GM19455 (cell line): ENCODE results near the gene REEP3.

ENCODE experiments used
- ATAC-seq: cut with Tn5 transposase; IDR thresholded peaks from one replicate; pipeline ENCODE4 v1.9.1; 2021; ENCODE audit not compliant: unreplicated experiment

REEP3 gene

GRCh38 chr10:63584725-63585035 is 63.5 kb downstream of the REEP3 start:
- no peak for ATAC-seq

GRCh38 chr10:63585041-63585440 is 63.8 kb downstream of the REEP3 start:
- no peak for ATAC-seq

DNA sequence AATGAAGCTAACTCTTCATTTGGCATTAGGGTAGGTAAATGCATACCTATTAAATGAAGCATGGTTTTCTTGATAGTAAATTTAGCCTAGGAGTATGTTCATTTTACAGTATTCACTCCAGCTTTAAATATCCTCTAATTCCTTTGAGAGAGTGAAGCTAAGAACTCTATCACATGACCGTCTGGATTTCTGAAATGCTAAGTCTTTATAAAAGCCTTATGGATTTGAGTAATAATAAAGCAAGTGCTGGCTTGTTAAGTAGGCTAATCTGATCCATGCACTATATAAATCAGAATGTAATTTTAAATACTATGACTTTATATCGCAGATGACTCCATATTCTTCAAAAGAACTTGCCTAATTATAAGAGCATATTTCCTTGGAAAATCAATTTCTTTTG is 64.8 kb downstream of the REEP3 start:
- no peak for ATAC-seq

- ATAC-seq = no peak
Observed at GRCh38 chr10:63587191-63587590, 66.0 kb downstream of the REEP3 start.

DNA sequence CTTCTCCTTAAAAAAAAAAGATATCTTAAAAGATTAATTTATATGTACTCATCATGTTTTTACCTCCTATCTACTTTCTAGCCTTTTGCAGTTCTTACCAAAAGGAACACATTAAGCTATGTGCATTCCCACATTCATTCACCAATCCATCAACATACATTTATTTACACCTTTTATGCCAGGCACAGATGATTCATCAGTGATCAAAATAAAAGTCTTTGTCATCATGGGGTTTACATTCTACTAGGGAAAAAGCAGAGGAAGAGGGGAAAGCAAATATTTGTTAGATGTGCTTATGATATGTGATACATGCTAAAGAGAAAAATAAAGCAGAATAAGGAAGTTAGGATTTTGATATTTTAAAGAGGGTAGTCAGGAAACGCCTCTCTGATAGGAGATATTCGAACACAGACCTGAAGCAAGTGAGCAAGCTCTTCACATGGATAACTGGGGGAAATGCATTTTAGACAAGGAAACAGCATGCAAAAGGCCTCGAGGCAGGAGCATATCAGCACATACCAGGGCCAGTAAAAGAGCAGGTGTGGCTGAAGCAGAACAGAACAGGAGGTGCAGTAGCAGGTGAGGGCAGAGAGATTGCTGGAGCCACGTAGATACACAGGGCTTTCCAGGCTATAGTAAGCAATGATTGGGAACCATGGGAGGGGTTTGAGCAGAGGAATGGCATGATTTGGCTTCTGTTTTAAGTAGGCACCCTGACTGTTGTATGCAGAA is 67.4 kb downstream of the REEP3 start:
- no peak for ATAC-seq

GRCh38 chr10:63591600-63592379 is 70.6 kb downstream of the REEP3 start:
- ATAC-seq = no peak

DNA sequence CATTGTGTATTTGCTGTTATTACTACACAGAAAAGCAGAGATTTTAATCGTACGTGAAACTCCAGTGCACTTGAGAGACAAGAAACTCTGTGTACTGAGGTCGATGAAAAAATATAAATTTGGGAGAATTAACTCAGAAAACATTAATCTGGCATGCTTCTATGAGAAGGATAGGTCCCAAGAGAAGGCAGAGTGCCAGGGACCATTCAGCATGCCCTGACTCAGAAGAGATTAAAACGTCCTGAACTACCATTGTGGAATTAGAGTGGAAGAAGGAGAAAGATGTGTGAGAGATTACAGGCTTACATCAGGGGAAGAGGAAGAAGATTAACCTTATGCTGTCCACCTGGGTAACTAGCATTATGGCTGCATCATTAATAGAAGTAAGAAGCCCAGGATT is 72.4 kb downstream of the REEP3 start:
- no peak for ATAC-seq

GRCh38 chr10:63595072-63595471 is 73.9 kb downstream of the REEP3 start:
- ATAC-seq = no peak

DNA sequence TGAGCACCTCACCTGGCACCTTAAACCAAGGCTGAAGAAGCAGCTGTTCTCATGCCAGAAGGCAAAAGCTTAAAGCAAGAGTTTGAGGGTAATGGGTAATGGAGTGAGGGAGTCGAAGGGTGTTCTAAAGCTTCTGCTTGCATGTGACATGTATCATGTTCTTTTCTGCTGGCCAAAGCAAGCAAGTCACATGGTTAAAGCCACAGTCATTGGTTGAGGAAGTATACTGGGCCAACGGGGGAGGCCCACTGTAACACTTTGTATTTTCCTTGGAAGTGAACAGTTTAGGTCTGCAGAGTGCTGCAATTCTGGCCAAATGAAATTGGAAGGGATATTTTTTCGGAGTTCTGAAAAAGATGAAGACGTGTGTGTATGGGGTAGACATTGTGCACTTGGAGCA is 75.7 kb downstream of the REEP3 start:
- no peak for ATAC-seq

DNA sequence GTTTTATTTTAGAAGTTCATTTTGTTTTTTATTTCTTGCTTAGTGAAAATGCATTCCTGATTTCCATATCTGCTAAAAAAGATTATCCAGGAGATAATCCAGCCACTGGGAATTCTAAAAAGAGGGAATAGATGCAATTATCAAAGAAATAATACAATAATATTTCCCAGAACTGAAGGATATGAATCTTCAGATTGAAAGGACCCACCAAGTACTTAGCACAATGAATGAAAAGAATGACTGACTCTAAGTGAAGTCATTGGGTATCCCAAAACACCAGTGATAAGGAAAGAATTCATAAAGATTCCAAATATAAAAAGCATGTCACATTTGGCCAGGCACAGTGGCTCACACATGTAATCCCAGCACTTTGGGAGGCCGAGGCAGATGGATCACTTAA is 79.3 kb downstream of the REEP3 start:
- no peak for ATAC-seq

DNA sequence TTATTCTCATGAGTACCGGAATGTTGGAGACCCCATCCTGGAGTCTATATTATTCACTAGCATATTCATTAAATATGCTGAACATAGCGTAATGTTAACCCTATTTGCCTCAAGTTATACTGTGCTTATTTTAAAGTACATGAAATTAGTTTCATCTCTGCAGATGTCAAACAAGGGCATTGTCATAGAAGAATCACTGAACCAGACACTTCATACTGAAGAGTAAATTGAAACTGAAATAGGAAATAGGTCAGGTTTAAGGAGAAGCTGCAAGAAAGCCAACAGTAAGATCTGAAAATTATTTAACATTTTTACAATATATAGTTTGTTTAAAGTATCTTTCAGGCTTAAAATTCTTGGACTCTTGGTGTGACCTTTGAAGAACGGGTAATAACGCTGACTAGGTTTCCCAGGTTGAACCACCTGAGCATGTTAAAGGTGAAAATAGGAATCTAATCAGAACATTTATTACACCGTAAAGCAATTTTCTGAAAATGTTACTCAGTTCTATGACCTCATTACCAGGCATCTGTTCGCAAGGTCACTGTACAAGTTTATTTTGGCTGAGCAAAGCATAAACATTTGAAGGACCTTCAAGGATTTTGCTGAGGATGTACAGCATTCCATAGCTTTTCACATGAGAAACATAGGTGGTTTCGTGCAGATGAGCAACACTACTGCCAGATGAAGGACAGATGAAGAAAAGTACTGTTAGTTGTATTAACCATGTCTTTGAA is 82.7 kb downstream of the REEP3 start:
- ATAC-seq = no peak

- ATAC-seq = no peak
Observed at GRCh38 chr10:63605197-63605967, 84.2 kb downstream of the REEP3 start.

- ATAC-seq = no peak
Observed at GRCh38 chr10:63608511-63608910, 87.3 kb downstream of the REEP3 start.

- no peak for ATAC-seq
Observed at GRCh38 chr10:63611078-63611477, 89.9 kb downstream of the REEP3 start.

DNA sequence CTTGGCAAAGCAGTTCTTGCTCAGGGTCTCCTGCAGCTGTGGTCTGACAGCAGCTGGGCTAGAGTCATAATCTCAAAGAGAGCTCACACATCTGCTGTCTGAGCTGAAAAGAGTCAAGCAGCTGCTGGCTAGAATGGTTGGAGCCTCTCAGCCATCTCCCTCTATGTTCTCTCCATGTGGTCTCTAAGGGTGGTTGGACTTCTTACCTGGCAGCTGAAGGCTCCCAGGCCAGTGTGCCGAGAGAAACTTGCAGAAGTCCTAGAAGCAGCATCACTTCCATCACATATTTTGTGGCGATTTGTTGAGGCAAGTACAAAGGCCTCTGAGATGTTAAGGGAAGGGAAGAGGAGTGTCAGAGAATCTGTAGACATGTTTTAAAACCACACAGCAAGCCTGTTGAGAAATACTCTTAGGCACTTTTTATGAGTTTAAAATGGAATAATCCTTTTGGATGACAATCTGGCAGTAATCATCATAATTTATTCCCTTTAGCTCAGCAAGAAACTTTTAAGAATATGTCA is 93.2 kb downstream of the REEP3 start:
- no peak for ATAC-seq

- ATAC-seq = no peak
Observed at GRCh38 chr10:63618552-63618951, 97.4 kb downstream of the REEP3 start.

GRCh38 chr10:63619426-63619825 is 98.2 kb downstream of the REEP3 start:
- no peak for ATAC-seq

GRCh38 chr10:63622097-63622496 is 100.9 kb downstream of the REEP3 start:
- no peak for ATAC-seq

DNA sequence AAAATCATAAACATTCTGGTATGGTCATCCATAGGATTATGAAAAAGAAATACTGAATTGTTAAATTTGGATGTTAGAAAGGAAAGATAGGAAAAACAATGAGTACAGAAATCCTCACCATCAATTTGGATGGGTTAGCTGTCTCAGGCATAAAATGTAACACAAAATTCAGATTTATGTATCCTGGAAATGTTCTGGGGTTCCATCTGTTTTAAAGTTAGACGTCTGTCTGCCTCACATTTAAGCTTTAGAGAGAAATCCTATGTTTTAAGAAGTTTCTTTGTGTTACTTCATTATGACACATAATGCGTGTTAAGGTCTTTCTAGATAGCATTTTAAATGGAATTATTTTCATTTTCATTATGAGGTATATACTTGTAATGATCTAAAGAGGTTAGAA is 103.5 kb downstream of the REEP3 start:
- ATAC-seq = no peak

DNA sequence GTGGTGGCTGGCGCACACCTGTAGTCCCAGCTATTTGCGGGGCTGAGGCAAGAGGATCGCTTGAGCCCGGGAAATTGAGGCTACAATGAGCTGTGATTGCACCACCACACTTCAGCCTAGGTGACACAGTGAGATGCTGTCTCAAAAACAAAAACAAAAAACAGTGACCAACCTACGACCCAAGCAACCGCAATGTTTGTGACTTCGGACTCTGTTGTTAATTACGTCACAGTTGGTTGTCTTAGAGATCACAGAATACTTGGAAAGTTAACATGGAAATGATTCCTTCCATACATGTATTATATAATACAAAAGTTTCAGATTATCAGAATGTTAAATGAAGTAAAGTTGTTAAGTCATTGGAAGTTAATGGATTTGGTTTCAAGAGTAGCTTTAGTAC is 106.2 kb downstream of the REEP3 start:
- ATAC-seq = no peak

DNA sequence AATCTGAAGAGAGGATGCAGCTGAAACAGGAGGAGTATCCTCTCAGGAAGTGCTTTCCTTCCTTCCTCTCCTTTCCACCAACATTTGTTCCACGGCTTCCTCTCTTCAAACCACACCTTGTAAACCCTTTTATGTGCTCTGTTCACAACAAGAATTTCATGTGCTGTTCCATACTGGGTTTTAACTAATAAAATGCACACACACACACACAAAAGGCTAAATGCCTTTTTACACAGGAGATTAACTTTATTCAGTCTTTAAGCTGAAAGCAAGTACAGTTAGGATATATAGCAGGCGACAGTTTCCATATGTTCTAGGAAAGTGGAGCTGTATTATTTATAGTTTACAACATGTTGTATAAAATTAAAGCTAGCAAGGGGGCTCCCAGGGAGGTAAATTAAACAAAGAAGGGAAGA is 106.7 kb downstream of the REEP3 start:
- no peak for ATAC-seq
